COLO668 (cell line): ENCODE measurements around the gene DCLK1.

Experiments used
- DNase-seq: peaks from one replicate; lab custom pipeline; 2025; ENCODE audit not compliant: unreplicated experiment; lab: John Stamatoyannopoulos, UW

Gene DCLK1

DNA sequence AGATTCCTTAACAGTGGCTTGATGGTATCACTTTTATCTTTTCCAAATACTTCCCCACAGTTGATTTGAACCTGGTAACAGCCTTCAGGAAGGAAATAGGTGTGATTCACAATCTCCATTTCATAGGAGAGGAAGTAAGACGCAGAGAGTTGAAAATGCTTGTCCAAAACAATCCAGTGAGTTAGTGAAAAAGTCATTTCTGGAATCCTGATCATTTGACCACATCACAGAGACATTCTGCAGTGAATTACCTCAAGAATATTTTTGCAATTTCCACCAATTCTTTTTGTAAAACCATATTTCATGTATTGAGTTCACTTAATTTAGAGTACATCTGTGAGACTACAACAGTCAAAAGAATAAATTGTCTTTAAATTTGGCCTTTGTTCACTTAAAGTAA lies 292.8 kb downstream of the DCLK1 start:
- no peak for DNase-seq

GRCh38 chr13:35836446-35836845 lies 294.7 kb downstream of the DCLK1 start:
- DNase-seq, result no peak

DNA sequence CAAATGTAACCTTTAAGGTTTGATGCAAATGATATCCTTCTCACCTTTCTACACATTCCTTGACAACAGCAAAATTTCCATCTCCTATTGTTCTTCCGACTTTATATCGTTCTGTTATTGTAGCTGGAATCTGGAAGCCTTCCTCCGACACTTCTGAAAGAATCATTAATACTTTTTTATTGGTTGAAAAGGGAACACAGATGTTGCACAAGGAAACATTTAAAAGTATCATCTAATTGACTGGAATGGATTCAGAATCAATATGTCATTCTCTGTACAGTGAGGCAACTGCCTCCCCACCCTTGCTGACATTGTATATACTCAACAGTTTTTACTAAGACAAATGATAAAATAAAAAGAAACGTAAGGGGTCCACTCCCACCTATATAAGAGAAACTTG lies 295.2 kb downstream of the DCLK1 start:
- no peak for DNase-seq

- no peak for DNase-seq
These were observed 297.4 kb downstream of the DCLK1 start for GRCh38 chr13:35833608-35834275.

DNA sequence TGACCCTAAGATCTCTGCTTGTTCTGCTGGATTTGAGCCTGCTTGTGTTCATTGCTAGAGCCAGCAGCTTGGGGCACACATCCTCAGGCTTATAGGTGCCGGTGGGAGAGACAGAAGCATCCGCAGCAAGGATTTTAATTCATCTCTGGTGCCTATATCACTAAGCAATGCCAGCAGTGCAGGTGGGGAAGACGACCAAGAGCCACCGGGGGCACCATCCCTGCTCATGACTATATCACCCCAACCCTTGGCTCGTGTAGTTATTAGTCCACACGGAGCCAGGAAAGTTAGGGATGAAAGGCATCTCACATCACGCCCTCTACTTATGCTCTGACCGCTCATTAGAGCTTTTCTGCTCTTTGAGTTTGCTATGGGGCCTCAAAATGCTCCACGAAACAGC lies 298.2 kb downstream of the DCLK1 start:
- no peak for DNase-seq

DNA sequence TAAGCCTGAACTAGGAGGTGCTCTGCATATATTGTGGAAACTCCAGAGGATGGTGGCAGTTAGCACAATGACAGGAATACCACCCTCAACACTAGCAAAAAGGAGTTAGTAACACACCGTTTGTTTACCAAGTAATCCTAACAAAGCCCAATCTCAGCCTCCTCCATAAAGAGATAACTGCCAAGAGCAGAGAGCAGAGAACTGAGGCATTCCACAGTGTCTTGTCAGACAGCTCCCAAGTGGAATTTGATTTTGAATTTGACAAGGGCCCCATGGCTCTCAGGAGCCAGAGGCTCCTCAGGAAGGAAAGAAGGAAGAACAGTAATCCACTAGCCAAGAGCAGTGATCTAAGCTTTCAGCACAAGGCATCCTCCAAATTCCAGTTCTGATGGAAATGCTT lies 298.6 kb downstream of the DCLK1 start:
- DNase-seq, result no peak

DNA sequence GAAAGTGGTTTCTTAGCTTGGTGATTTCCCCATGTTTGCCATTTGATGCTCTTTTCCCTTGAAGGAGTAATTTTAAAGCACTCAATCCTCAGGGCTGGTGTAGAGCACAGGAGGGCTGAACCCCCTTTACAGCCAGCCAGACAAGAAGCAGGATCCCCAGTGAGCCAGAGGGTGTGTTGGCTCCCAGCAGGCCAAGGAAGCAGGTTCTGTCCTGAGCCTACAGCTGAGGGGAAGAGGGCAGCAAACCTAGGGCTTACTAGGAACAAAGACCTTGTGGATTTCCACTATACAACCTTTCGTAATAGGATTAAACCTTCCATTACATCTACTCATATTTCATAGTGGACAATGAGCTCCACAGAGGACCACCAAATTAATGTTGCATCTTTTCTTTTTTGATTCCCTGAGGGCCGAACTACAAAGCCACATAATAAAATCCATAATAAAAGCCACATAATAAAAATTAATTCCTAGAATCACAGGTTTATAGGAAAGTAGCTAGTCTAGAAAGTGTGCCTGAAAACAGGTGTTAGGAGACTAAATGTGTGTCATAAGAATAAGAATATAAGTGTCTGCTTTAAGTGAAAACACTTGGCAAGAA lies 300.2 kb downstream of the DCLK1 start:
- no peak for DNase-seq

DNA sequence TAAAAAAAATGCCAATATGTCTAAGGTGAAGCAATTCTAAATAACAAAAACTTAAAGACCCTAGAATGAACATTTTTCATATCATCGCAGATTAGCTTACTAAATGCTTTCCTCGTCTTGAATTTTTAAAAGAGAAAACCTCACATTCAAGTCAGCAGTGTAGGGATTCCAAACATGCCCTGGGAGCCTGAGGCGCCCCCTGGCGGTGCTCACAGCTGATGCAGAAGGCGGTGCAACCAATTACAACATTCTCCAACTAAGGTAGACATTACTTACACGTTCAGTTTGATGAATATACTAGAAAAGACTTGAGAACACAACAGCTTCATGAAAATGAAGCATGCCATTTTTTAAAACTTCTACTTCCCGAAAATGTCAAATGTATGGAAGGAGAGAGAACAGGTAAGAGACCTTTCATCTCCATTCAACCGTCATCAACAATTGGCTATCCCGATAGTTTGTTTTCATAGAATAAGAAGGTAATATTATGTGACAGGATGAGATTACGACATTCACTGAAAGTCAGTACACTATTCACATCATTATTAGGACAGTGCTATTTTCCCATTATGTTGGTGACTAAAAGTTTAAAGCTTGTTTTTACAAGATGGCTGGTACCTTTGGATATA lies 304.4 kb downstream of the DCLK1 start:
- peak; percentile 38 for DNase-seq

- DNase-seq, result no peak
These were observed 306.4 kb downstream of the DCLK1 start for GRCh38 chr13:35824825-35825224.

DNA sequence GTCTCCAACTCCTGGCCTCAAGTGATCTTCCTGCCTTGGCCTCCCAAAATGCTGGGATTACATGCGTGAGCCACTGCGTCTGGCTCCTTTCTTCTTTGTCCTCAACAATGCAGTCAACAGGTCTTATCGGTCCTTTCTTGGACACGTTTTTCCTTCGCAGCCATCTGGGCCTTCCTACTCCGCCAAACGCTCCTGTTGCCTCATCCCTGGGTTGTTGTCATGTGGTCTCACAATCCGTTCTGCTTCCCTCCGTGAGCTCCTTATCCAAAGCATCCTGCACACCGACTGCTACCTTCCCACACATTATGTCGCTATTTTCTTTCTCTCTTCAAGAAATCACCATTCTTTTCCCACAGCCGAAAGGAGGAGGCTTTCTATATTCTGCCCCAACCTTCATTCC lies 306.8 kb downstream of the DCLK1 start:
- no peak for DNase-seq

DNA sequence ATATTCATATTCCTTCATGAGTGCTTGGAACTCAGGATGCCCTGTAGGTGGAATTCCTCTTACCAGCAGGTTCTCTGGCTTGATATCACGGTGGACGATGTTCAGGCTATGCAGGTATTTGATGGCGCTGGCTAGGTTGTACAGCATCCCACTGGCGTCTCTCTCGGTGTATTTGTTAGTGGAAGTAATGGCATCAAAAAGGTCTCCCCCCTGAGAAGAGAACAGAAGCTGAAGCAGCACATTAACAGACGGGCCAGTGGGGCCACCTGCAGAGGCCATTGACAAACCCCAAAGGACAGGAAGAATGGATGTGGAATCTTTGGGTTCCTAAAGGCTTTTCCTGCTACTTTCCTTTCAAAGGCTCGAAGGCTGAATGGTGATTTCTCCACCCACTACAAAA lies 308.5 kb downstream of the DCLK1 start:
- no peak for DNase-seq

DNA sequence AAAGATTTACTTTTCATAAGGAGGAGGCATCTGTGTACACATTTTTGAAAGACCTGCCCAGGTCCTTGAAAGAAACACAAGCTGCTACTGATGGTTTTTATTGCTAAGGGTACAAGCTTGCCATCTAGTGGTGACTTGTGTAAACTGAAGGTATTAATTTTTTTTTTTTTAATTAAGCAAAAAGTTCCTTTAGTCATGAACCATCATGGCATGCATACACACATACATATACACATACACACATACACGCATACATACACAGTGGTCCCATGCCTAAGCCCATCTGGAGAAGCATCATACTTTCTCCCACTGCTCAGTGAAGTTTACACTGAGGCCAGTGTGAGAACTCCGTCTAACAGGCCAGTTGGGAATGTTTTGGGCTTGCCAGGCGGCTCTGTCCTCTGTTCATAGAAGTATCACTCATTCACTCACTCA lies 312.5 kb downstream of the DCLK1 start:
- no peak for DNase-seq

- DNase-seq, result no peak
These were observed 313.3 kb downstream of the DCLK1 start for GRCh38 chr13:35817642-35818607.

DNA sequence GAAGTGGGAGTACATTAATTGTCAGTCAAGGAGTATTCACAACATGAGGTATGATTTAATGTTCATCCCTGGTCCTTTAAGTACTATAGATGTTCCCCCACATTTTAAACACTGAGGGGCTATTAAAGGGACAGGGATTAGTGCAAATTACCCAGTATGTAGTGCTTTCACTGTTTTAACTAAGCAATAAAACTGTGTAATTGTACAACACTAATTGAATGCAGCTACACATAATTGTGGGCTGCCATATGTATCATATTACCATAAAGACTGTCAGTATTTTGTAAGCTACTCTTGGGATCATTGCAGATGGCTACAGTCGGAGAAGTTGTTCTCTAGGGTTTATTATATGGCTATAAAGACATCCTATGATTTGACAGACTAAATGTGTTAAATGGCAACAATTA lies 316.6 kb downstream of the DCLK1 start:
- no peak for DNase-seq

DNA sequence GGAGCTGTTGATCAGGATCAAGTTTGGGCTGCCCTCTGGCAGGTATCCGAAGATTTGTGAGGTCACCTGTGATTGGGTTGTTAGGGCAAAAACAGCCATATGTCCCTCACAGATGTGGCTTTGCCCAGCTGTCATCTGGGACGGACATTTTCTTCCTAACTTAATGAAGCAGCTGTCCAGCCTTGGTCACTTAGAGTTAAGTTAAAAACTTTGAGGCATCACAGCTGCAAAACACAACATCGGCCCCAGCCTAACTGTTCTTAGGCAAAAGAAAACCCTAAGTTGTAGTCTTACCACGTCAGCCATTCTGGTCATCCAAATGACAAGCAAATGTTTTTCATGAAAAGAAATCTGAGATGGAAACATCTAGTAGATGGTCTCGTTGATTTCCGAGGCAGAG lies 318.4 kb downstream of the DCLK1 start:
- no peak for DNase-seq

DNA sequence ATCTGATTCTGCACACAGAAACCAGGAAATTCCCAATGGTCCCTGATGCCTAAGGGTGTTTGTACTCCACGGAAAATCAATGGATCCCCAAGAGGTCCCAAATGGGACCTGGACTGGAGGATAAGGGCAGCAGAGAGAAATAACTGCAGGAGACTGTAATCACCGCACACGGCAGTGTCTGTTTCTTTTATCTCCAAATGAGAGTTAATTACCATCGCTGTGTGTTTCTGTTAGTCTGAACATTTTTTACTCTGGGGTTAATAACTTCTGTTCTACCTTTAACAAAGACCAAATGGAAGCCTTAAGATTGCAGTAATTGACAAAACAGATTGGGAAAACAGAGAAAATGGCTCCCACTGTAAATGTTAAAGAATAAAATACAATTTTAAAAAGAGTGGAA lies 320.9 kb downstream of the DCLK1 start:
- no peak for DNase-seq

DNA sequence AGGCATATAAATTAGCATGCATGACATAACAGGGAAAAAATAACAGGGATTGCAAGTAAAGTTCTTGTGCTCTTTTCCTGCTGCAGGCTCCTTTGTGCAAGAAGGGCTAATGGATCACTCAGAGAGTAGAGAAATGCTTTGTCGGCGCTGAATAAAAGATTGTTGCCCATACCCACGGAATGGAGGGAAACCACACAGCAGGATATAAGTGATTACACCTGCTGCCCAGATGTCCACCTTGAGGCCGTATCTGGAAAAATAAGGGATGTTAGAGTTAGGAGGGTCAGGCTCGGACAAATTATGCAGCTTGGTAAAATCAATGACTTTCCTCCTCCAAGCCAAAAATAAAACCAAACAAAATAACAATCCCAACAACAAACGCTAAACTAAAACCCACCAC lies 322.3 kb downstream of the DCLK1 start:
- no peak for DNase-seq

GRCh38 chr13:35804901-35805300 lies 326.3 kb downstream of the DCLK1 start:
- no peak for DNase-seq

DNA sequence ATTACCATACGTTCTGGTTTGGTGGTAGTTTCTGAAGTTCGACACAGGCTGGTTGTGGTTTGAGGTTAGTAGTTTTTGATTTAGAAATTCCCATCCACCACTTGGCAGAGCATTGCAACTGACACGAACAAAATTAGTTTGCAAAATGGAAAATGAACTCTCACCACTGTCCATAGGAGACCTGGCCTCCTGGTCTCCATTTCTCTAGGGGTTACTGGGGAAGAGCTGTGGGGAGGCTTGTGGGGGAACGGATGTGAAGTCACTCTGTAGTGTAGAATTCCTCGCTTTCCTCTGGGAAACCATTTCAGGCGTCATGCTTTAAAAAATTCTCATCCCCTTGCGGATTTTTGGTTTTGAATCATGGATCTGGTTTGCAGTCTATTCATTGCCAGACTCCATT lies 333.2 kb downstream of the DCLK1 start:
- DNase-seq, result no peak

GRCh38 chr13:35797244-35797643 lies 333.9 kb downstream of the DCLK1 start:
- DNase-seq, result no peak

DNA sequence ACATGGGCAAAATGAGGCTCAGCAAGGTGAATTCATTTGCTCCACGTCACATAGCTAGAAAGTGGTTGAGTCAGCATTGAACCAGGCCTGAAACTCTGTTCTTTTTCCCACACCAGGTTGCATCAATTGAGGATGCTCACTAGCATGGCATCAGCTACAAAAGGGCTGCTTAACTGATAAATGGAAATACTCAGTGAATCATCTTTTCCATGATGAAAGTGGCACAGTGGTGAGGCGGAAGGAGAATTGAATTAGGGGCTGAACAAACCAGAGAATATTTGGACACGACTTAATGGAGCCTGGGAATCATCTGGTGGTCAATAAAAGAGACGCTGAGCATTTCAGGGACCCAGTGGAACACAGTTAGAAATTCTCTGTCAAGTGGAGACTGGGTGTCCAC lies 334.6 kb downstream of the DCLK1 start:
- no peak for DNase-seq
